22Rv1 (cell line): ENCODE measurements around the gene NXPH1.

Experiments used
- CTCF ChIP-seq: fragments of 450-650 bp; IDR thresholded peaks from 2 replicates; pipeline ENCODE4 v1.5.1; 2017; ENCODE audit warnings: mild to moderate bottlenecking
- ZFX ChIP-seq: fragments of 450-650 bp; IDR thresholded peaks from 2 replicates; pipeline ENCODE4 v1.6.1; 2017; ENCODE audit warnings: antibody characterized with exemption, borderline replicate concordance

GRCh38 chr7:8762803-8763202 lies 329.4 kb downstream of the NXPH1 start:
- TF ChIP-seq CTCF (no peak), ZFX (no peak)
